ENCODE data around the gene AP2A1.

Gene AP2A1

GRCh38 chr19:49779731-49780555, 13.1 kb downstream of the AP2A1 start:
- Histone ChIP-seq H3K27ac (no peak overlapping the region), H3K4me3 (ENCODE audit: low read depth, low read length) (no peak overlapping the region), H3K36me3 (peaks cover 18% of the 10 kb centered on the region), H3K9me3 (ENCODE audit: severe bottlenecking) (no peaks in the 10 kb centered on the region), H3K27me3 (ENCODE audit: insufficient read depth, low read depth, severe bottlenecking) (no peaks in the 10 kb centered on the region)
- DNase-seq = no peak
- no peak for TF ChIP-seq CTCF (IDR thresholded peaks at IDR 0.05; ENCODE audit: low read depth, low read length)

GRCh38 chr19:49780861-49781260, 14.1 kb downstream of the AP2A1 start:
- peaks cover 20% of the 10 kb centered on the region for H3K36me3 ChIP-seq
- no peak overlapping the region for H3K27ac ChIP-seq
- H3K27me3 ChIP-seq (ENCODE audit: insufficient read depth, low read depth, severe bottlenecking) = no peaks in the 10 kb centered on the region
- H3K9me3 ChIP-seq (ENCODE audit: severe bottlenecking) = no peaks in the 10 kb centered on the region
- DNase-seq = no peak
- no peak overlapping the region for H3K4me3 ChIP-seq (ENCODE audit: low read depth, low read length)
- no peak for TF ChIP-seq CTCF (IDR thresholded peaks at IDR 0.05; ENCODE audit: low read depth, low read length)

GRCh38 chr19:49781394-49781793, 14.6 kb downstream of the AP2A1 start:
- Histone ChIP-seq H3K9me3 (ENCODE audit: severe bottlenecking) (no peaks in the 10 kb centered on the region), H3K27me3 (ENCODE audit: insufficient read depth, low read depth, severe bottlenecking) (no peaks in the 10 kb centered on the region), H3K36me3 (peaks cover 20% of the 10 kb centered on the region), H3K4me3 (ENCODE audit: low read depth, low read length) (no peak overlapping the region), H3K27ac (no peak overlapping the region)
- DNase-seq = no peak
- no peak for TF ChIP-seq CTCF (IDR thresholded peaks at IDR 0.05; ENCODE audit: low read depth, low read length)

- no peak overlapping the region for H3K4me3 ChIP-seq (ENCODE audit: low read depth, low read length)
- no peaks in the 10 kb centered on the region for H3K9me3 ChIP-seq (ENCODE audit: severe bottlenecking)
- H3K27me3 ChIP-seq (ENCODE audit: insufficient read depth, low read depth, severe bottlenecking) = no peaks in the 10 kb centered on the region
- TF ChIP-seq CTCF (IDR thresholded peaks at IDR 0.05; ENCODE audit: low read depth, low read length) = no peak
- H3K36me3 ChIP-seq = peaks cover 20% of the 10 kb centered on the region
- DNase-seq = no peak
- H3K27ac ChIP-seq = no peak overlapping the region
Observed at GRCh38 chr19:49782515-49782914, 15.7 kb downstream of the AP2A1 start.

- no peak overlapping the region for H3K27ac ChIP-seq
Observed at GRCh38 chr19:49786376-49786820, 19.6 kb downstream of the AP2A1 start.

More at GRCh38 chr19:49786376-49786820, 19.6 kb downstream of the AP2A1 start:
- Histone ChIP-seq H3K9me3 (ENCODE audit: severe bottlenecking) (no peaks in the 10 kb centered on the region), H3K36me3 (peaks cover 29% of the 10 kb centered on the region), H3K27me3 (ENCODE audit: insufficient read depth, low read depth, severe bottlenecking) (no peaks in the 10 kb centered on the region), H3K4me3 (ENCODE audit: low read depth, low read length) (no peak overlapping the region)
- no peak for DNase-seq
- TF ChIP-seq CTCF (IDR thresholded peaks at IDR 0.05; ENCODE audit: low read depth, low read length) = no peak

All from WERI-Rb-1 (cell line).